Gastrocnemius medialis (tissue), 4 donors: Measurements from ENCODE around the gene GRIK3. TPM values are rescaled to one million over a fixed set of nuclear protein-coding genes. Genes with fewer than 3 reads are reported as not detected.
A peak's percentile ranks its signal among the peaks of the same experiment; 100 is the strongest.

ENCODE experiments used
- ATAC-seq, 2 donors: fragments of 150-250 bp; one replicate each; pipeline ENCODE4 v1.9.1; 2016
- DNase-seq, 2 donors: peaks; one replicate each; pipeline ENCODE4 v3.0.0-alpha.2; 2019
- H3K27ac ChIP-seq, 4 donors: fragments of 200-600 bp; sonication (generic); 1 replicate in 1 of 4; 2 replicates in 3 of 4; pipeline ENCODE4 v1.5.1; 2016 to 2018; ENCODE audit warnings: mild to moderate bottlenecking in 2 of 4, moderate library complexity in 1 of 4
- H3K27me3 ChIP-seq, 3 donors: fragments of 200-600 bp; sonication (generic) in 2 of 3; 1 replicate in 1 of 3; 2 replicates in 2 of 3; pipeline versions ENCODE4 v1.5.1 to v1.6.0; 2016 to 2019; ENCODE audit warnings: mild to moderate bottlenecking in 1 of 3, moderate library complexity in 1 of 3
- H3K36me3 ChIP-seq, 2 donors: fragments of 200-600 bp; sonication (generic) in 1 of 2; one replicate each; pipeline ENCODE4 v1.5.1; 2017 to 2018
- H3K4me1 ChIP-seq, 2 donors: fragments of 200-600 bp; sonication (generic) in 1 of 2; one replicate each; pipeline ENCODE4 v1.5.1; 2016 to 2017; ENCODE audit warnings: mild to moderate bottlenecking in 2 of 2
- H3K4me3 ChIP-seq, 4 donors: fragments of 200-600 bp; sonication (generic) in 3 of 4; 1 replicate in 1 of 4; 2 replicates in 3 of 4; pipeline ENCODE4 v1.5.1; 2016 to 2019; ENCODE audit warnings: mild to moderate bottlenecking in 2 of 4
- H3K9me3 ChIP-seq, 3 donors: fragments of 200-600 bp; sonication (generic) in 2 of 3; 1 replicate in 1 of 3; 2 replicates in 2 of 3; pipeline ENCODE4 v1.5.1; 2016 to 2019
- CTCF ChIP-seq, 5 experiments: fragments of 450-650 bp in 3 of 5; fragments of 200-600 bp in 2 of 5; sonication (generic) in 2 of 5; IDR thresholded peaks in 4 of 5; conservative IDR thresholded peaks in 1 of 5; 1 replicate in 4 of 5; 2 replicates in 1 of 5; pipeline ENCODE4 v1.5.1; 2016 to 2019; ENCODE audit warnings: antibody characterized with exemption in 5 of 5, mild to moderate bottlenecking in 3 of 5, moderate library complexity in 3 of 5
- POLR2A ChIP-seq, 2 donors: fragments of 450-650 bp; IDR thresholded peaks; one replicate each; pipeline ENCODE4 v1.6.1; 2017; ENCODE audit warnings: antibody characterized with exemption in 2 of 2, mild to moderate bottlenecking in 2 of 2, moderate library complexity in 2 of 2
- in situ Hi-C, 4 donors: fragments of 200-750 bp; cut with MboI; loops; one replicate each; pipeline versions ENCODE4 v1.15.0 to v1.8.0; 2017; ENCODE audit warnings: low sequenced_read_pairs in 4 of 4
- intact Hi-C: fragments of 100-400 bp; cut with DNase I; formaldehyde crosslinking; loops from one replicate; pipeline ENCODE4 v1.15.1; 2023; ENCODE audit warnings: low total_unique reads
- total RNA-seq, 4 donors: library from RNA; depleted of rRNA; stranded (reverse); fragments of >200 nt; gene quantifications; one replicate each; pipeline versions ENCODE4 v1.1.0 to v1.2.3, GENCODE V29; 2016

GRIK3 gene
- total RNA-seq, 4 donors from 2014 or later, result 0.13 to 0.22 (median 0.13) TPM; not detected in 1

- TF ChIP-seq POLR2A (IDR thresholded peaks at IDR 0.05) (no peak), CTCF (IDR thresholded peaks at IDR 0.05 in 4 of 5, conservative IDR thresholded peaks at IDR 0.05 in 1 of 5) (no peak)
- DNase-seq, result no peak
- Histone ChIP-seq H3K4me3 (no peak overlapping the region), H3K36me3 (no peaks in the 10 kb centered on the region), H3K27me3 (peaks cover 0 to 12% (median 0%) of the 10 kb centered on the region in 3 donors), H3K27ac (no peak overlapping the region), H3K4me1 (peaks cover 0 to 3% of the 10 kb centered on the region in 2 donors), H3K9me3 (no peaks in the 10 kb centered on the region)
- ATAC-seq, result no peak
- intact Hi-C loops (no loop called here), in situ Hi-C loops (no loop called here)
Observed at GRCh38 chr1:36942148-36942547, 92.2 kb downstream of the GRIK3 start.

- no peak for ATAC-seq
- Histone ChIP-seq H3K4me1 (peaks cover 0 to 3% of the 10 kb centered on the region in 2 donors), H3K4me3 (no peak overlapping the region), H3K9me3 (no peaks in the 10 kb centered on the region), H3K36me3 (no peaks in the 10 kb centered on the region), H3K27ac (no peak overlapping the region), H3K27me3 (peaks cover 3 to 18% (median 5%) of the 10 kb centered on the region in 3 donors)
- in situ Hi-C loops (no loop called here), intact Hi-C loops (no loop called here)
- DNase-seq, result no peak
- TF ChIP-seq CTCF (IDR thresholded peaks at IDR 0.05 in 4 of 5, conservative IDR thresholded peaks at IDR 0.05 in 1 of 5) (no peak), POLR2A (IDR thresholded peaks at IDR 0.05) (no peak)
Observed at GRCh38 chr1:36941316-36941978, 92.9 kb downstream of the GRIK3 start.

GRCh38 chr1:36938819-36939218, 95.5 kb downstream of the GRIK3 start:
- TF ChIP-seq POLR2A (IDR thresholded peaks at IDR 0.05) (no peak), CTCF (IDR thresholded peaks at IDR 0.05 in 4 of 5, conservative IDR thresholded peaks at IDR 0.05 in 1 of 5) (no peak)
- no peaks in the 10 kb centered on the region for H3K9me3 ChIP-seq

GRCh38 chr1:36937371-36937770, 96.9 kb downstream of the GRIK3 start:
- Histone ChIP-seq H3K4me1 (peaks cover 0 to 3% of the 10 kb centered on the region in 2 donors), H3K9me3 (no peaks in the 10 kb centered on the region), H3K27me3 (peaks cover 11 to 33% (median 15%) of the 10 kb centered on the region in 3 donors), H3K27ac (no peak overlapping the region), H3K36me3 (no peaks in the 10 kb centered on the region), H3K4me3 (no peak overlapping the region)
- DNase-seq (no peak), ATAC-seq (no peak)
- in situ Hi-C loops (no loop called here), intact Hi-C loops (no loop called here)
- TF ChIP-seq POLR2A (IDR thresholded peaks at IDR 0.05), result no peak
- TF ChIP-seq CTCF (IDR thresholded peaks at IDR 0.05 in 4 of 5, conservative IDR thresholded peaks at IDR 0.05 in 1 of 5), result no peak

More at GRCh38 chr1:36938819-36939218, 95.5 kb downstream of the GRIK3 start:
- in situ Hi-C loops, result no loop called here
- H3K27me3 ChIP-seq, result peaks cover 11 to 33% (median 15%) of the 10 kb centered on the region in 3 donors
- no peak overlapping the region for H3K4me3 ChIP-seq
- intact Hi-C loops, result no loop called here
- no peak overlapping the region for H3K27ac ChIP-seq
- peaks cover 0 to 3% of the 10 kb centered on the region in 2 donors for H3K4me1 ChIP-seq
- no peaks in the 10 kb centered on the region for H3K36me3 ChIP-seq
- DNase-seq (peak in 1 of 2 donors; percentile 20), ATAC-seq (peak; percentile 80 to 93)
